HG02938 (cell line): ENCODE data around the gene PPP1R11.

ENCODE experiments used
- ATAC-seq: cut with Tn5 transposase; IDR thresholded peaks from one replicate; pipeline ENCODE4 v1.9.1; 2021; ENCODE audit warnings: mild to moderate bottlenecking, moderate library complexity; ENCODE audit not compliant: unreplicated experiment

PPP1R11 gene

GRCh38 chr6:30061092-30061857 is 5.7 kb upstream of the PPP1R11 start, which contains the start of gene POLR1H:
Gene POLR1H (plus strand): TSS chr6:30061265. CDS start chr6:30061525, 260 bp downstream.
- ATAC-seq = peak; percentile 82

GRCh38 chr6:30061858-30062458 is 5.0 kb upstream of the PPP1R11 start:
- ATAC-seq = no peak

GRCh38 chr6:30062471-30063178 is 4.4 kb upstream of the PPP1R11 start:
- no peak for ATAC-seq

GRCh38 chr6:30063315-30063714 is 3.7 kb upstream of the PPP1R11 start:
- ATAC-seq = no peak

GRCh38 chr6:30066082-30066481 is 916 bp upstream of the PPP1R11 start:
- no peak for ATAC-seq

- ATAC-seq = no peak
These were observed 602 bp downstream of the PPP1R11 start for GRCh38 chr6:30067460-30068139.

GRCh38 chr6:30071081-30071818 is 4.3 kb downstream of the PPP1R11 start:
- ATAC-seq = no peak

- ATAC-seq = no peak
These were observed 4.9 kb downstream of the PPP1R11 start for GRCh38 chr6:30071858-30072257.

GRCh38 chr6:30073489-30074235 is 6.7 kb downstream of the PPP1R11 start:
- ATAC-seq = no peak

- ATAC-seq = no peak
These were observed 7.5 kb downstream of the PPP1R11 start for GRCh38 chr6:30074331-30075093.

- no peak for ATAC-seq
These were observed 8.2 kb downstream of the PPP1R11 start, which contains the start of gene RNF39 for GRCh38 chr6:30075094-30075789. Gene RNF39 (minus strand): TSS chr6:30075769. CDS start chr6:30075585, 184 bp downstream.

GRCh38 chr6:30075790-30076732 is 9.1 kb downstream of the PPP1R11 start:
- ATAC-seq = no peak

- no peak for ATAC-seq
These were observed 10.2 kb downstream of the PPP1R11 start for GRCh38 chr6:30077218-30077617.

- no peak for ATAC-seq
These were observed 20.9 kb downstream of the PPP1R11 start for GRCh38 chr6:30087876-30088275.

- no peak for ATAC-seq
These were observed 24.8 kb downstream of the PPP1R11 start for GRCh38 chr6:30091577-30092381.

- ATAC-seq = no peak
These were observed 26.0 kb downstream of the PPP1R11 start for GRCh38 chr6:30092852-30093543.
